ENCODE data around the gene WRAP73. TPM values are rescaled to one million over a fixed set of nuclear protein-coding genes. Genes with fewer than 3 reads are reported as not detected.

The WRAP73 gene
- total RNA-seq, 4 donors from 2014 or later = 12.5 to 20.6 (median 15.3) TPM

GRCh38 chr1:3644273-3644672, 5.6 kb downstream of the WRAP73 start:
- TF ChIP-seq POLR2A (IDR thresholded peaks at IDR 0.05) (no peak), CTCF (IDR thresholded peaks at IDR 0.05) (no peak)
- DNase-seq (ENCODE audit: low spot score in 2 of 2) = no peak
- 92 to 96% methylated on average over 10 to 18 of the region's 25 CpGs for WGBS, 2 donors
- intact Hi-C loops (cut with DNase I; ENCODE audit: low total_unique reads) = no loop called here
- H3K4me3 ChIP-seq (ENCODE audit: low read depth, poor library complexity, severe bottlenecking) = no peak overlapping the region

- WGBS, 2 donors = 91 to 93% methylated on average over 27 to 38 of the region's 43 CpGs
Measured at GRCh38 chr1:3642919-3643675, 6.8 kb downstream of the WRAP73 start.

GRCh38 chr1:3641816-3642215, 8.1 kb downstream of the WRAP73 start:
- DNase-seq (ENCODE audit: low spot score in 2 of 2) = no peak
- intact Hi-C loops (cut with DNase I; ENCODE audit: low total_unique reads) = no loop called here
- TF ChIP-seq POLR2A (IDR thresholded peaks at IDR 0.05) = no peak
- 95% methylated on average over 11 of the region's 11 CpGs for WGBS, 2 donors
- no peak overlapping the region for H3K4me3 ChIP-seq (ENCODE audit: low read depth, poor library complexity, severe bottlenecking)

More at GRCh38 chr1:3642919-3643675, 6.8 kb downstream of the WRAP73 start:
- no peak overlapping the region for H3K4me3 ChIP-seq (ENCODE audit: low read depth, poor library complexity, severe bottlenecking)
- TF ChIP-seq POLR2A (IDR thresholded peaks at IDR 0.05) (no peak), CTCF (IDR thresholded peaks at IDR 0.05) (no peak)
- DNase-seq (ENCODE audit: low spot score in 2 of 2) = no peak
- intact Hi-C loops (cut with DNase I; ENCODE audit: low total_unique reads) = no loop called here

- TF ChIP-seq POLR2A (IDR thresholded peaks at IDR 0.05) = no peak
- TF ChIP-seq CTCF (IDR thresholded peaks at IDR 0.05) = no peak
- no peak overlapping the region for H3K4me3 ChIP-seq (ENCODE audit: low read depth, poor library complexity, severe bottlenecking)
- 95 to 96% methylated on average over 22 to 26 of the region's 26 CpGs for WGBS, 2 donors
- no peak for DNase-seq (ENCODE audit: low spot score in 2 of 2)
- intact Hi-C loops (cut with DNase I; ENCODE audit: low total_unique reads) = no loop called here
Measured at GRCh38 chr1:3641046-3641760, 8.7 kb downstream of the WRAP73 start.

DNA sequence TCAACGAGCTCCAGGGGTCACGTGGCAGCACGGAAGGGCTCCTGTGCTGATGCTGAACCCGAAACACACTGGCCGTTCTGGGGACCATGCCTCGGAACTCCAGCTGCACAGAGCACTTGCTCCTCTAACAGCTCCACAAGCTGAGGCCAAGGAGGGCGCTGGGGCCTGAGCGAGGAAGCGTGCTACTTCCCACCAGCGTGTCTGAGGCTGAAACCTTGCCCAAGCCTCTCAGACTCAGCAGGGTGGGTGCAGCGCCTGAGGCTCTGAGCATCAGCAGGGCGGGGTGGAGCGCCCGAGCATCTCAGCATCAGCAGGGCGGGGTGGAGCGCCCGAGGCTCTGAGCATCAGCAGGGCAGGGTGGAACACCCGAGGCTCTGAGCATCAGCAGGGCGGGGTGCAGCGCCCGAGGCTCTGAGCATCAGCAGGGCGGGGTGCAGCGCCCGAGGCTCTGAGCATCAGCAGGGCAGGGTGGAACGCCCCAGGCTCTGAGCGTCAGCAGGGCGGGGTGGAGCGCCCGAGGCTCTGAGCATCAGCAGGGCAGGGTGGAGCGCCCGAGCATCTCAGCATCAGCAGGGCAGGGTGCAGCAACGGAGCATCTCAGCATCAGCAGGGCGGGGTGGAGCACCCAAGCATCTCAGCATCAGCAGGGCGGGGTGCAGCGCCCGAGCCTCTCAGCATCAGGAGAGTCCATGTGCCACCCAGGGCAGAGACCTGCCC, 9.6 kb downstream of the WRAP73 start:
- intact Hi-C loops (cut with DNase I; ENCODE audit: low total_unique reads) = no loop called here
- no peak overlapping the region for H3K4me3 ChIP-seq (ENCODE audit: low read depth, poor library complexity, severe bottlenecking)
- no peak for DNase-seq (ENCODE audit: low spot score in 2 of 2)
- no peak for TF ChIP-seq CTCF (IDR thresholded peaks at IDR 0.05)
- no peak for TF ChIP-seq POLR2A (IDR thresholded peaks at IDR 0.05)
- WGBS, 2 donors = 69 to 71% methylated on average over 29 to 36 of the region's 36 CpGs

DNA sequence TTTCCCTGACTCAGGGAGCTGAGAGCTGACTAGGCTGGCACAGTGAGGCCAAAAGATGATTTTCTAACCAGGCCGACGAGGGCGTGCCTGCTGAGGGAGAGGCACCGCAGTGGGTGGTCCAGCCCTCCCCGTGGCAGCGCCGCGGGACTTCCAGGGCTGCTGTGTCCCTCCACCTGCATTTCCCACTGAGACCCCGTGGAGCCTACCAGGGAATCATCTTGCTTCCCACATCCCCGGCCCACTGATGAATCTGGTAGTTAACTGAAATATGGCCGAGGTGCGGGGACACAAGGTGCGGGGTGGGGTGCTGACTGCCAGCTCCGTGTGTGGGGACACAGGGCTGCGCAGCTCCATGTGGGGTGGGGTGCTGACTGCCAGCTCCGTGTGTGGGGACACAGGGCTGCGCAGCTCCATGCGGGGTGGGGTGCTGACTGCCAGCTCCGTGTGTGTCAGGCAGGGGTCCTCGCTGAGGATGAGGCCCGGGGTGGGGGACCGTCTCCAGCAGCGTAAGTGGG, 10.4 kb downstream of the WRAP73 start:
- intact Hi-C loops (cut with DNase I; ENCODE audit: low total_unique reads) = no loop called here
- TF ChIP-seq CTCF (IDR thresholded peaks at IDR 0.05) (no peak), POLR2A (IDR thresholded peaks at IDR 0.05) (no peak)
- 95% methylated on average over 20 to 23 of the region's 23 CpGs for WGBS, 2 donors
- no peak for DNase-seq (ENCODE audit: low spot score in 2 of 2)
- H3K4me3 ChIP-seq (ENCODE audit: low read depth, poor library complexity, severe bottlenecking) = no peak overlapping the region
